ENCODE results near the gene SLC50A1.

Gene SLC50A1

DNA sequence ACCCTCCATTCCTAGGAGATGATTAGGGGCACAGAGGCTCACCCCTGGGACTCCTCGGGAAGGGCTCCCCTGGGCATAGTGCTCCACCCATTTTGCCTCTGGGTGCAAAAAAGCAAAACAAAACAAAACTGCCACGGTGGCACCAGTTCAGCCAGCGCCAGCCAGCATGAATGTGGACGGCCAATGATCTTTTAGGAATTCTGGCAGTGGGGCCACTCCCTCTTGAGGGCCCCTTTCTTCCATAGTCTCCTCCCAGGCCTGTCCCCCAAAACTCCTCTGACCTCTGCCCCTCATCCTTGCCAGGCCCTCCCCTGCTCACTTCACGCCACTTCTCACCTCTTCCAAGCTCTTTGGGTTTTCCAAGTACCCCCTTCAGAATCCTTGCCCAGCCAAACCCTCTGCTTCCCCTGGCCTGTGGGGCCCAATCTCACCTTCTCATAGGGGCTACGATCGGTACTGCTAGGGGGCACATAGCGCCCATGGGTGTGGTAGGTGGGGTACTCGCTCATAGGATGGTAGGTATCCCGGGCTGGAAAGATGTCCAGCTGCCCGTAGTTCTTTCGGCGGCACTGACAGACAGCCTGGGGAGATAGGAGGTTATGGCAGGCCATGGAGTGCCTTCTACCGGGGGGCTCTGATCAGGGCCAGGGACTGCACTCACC, 51.3 kb downstream of the SLC50A1 start:
- DNase-seq = no peak

DNA sequence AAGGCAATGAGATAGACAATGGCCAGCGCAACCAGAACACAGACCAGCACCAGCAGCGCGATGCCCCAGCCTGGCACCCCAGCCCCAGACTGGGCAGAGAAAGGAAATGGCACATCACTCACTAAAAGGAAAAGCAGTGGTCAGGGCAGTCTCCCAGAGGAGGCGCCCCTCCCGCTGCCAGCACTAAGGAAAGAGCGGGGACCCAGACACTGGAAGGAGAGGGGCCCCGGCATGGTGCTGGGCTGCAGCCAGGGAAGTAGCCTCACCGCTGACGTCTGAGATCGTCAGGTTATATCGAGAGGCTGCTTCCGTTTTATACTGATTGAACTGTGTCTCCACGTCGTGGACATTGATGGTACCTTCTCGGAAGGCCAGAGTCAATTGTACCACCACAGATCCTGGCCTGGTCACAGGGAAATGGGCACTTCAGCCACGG, 51.8 kb downstream of the SLC50A1 start:
- DNase-seq = no peak

GRCh38 chr1:155188268-155188667, 52.6 kb downstream of the SLC50A1 start:
- DNase-seq = no peak

All from activated effector memory CD4-positive, alpha-beta T cell treated with Interleukin-2 at 50 U/mL for 16 hours (primary cell).